Subcutaneous adipose tissue (tissue), 4 donors: ENCODE data around the gene ANKLE2. TPM values are rescaled to one million over a fixed set of nuclear protein-coding genes. Genes with fewer than 3 reads are reported as not detected.

ENCODE experiments used
- small RNA-seq: library from RNA; depleted of rRNA; stranded (forward); fragments of <200 nt; gene quantifications from one replicate; pipeline ENCODE3, GENCODE V24; 2016
- total RNA-seq, 4 donors: library from RNA; depleted of rRNA; stranded (reverse); fragments of >200 nt; gene quantifications; one replicate each; pipeline ENCODE4 v1.1.0, GENCODE V29; 2016
- TF ChIP-seq, protein P1 (sequence below): fragments of 450-650 bp; IDR thresholded peaks from one replicate; pipeline ENCODE4 v1.5.1; 2016; ENCODE audit warnings: low read depth, mild to moderate bottlenecking, control low read depth, antibody characterized with exemption, moderate library complexity

The ANKLE2 gene
- total RNA-seq, 4 donors from 2014 or later, result 66.0 to 77.2 (median 75.4) TPM

GRCh38 chr12:132689227-132689626 lies 72.4 kb downstream of the ANKLE2 start:
- TF ChIP-seq, protein P1, sequence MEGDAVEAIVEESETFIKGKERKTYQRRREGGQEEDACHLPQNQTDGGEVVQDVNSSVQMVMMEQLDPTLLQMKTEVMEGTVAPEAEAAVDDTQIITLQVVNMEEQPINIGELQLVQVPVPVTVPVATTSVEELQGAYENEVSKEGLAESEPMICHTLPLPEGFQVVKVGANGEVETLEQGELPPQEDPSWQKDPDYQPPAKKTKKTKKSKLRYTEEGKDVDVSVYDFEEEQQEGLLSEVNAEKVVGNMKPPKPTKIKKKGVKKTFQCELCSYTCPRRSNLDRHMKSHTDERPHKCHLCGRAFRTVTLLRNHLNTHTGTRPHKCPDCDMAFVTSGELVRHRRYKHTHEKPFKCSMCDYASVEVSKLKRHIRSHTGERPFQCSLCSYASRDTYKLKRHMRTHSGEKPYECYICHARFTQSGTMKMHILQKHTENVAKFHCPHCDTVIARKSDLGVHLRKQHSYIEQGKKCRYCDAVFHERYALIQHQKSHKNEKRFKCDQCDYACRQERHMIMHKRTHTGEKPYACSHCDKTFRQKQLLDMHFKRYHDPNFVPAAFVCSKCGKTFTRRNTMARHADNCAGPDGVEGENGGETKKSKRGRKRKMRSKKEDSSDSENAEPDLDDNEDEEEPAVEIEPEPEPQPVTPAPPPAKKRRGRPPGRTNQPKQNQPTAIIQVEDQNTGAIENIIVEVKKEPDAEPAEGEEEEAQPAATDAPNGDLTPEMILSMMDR, result no peak

- TF ChIP-seq, protein P1, result no peak
These were observed 74.1 kb downstream of the ANKLE2 start, which contains the start of the genes POLE and PXMP2 for GRCh38 chr12:132687211-132688164. Gene POLE (minus strand): TSS chr12:132687342. CDS start chr12:132687315, 27 bp downstream. Gene PXMP2 (plus strand): TSS chr12:132687587. CDS start chr12:132687671, 84 bp downstream.

DNA sequence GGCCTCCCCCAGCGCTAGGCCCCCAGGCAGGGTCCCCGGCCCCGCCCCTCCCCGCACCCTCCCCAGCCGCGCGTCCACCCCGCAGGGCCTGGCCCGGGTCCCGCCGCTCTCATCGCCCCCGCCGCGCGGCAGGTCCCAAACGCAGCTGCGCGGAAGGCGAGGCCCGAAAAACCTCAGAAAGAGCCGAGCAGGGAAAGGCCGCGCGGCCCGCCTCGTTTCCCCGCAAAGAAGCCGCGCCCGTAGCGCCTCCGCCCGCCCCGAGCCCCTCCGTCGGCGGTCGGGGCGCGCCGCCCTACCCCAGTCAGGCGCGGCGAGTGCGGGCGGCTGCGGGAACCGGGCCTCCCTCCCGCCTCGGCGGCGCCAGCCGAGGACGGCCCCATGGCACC lies 74.8 kb downstream of the ANKLE2 start:
- TF ChIP-seq, protein P1, result no peak

DNA sequence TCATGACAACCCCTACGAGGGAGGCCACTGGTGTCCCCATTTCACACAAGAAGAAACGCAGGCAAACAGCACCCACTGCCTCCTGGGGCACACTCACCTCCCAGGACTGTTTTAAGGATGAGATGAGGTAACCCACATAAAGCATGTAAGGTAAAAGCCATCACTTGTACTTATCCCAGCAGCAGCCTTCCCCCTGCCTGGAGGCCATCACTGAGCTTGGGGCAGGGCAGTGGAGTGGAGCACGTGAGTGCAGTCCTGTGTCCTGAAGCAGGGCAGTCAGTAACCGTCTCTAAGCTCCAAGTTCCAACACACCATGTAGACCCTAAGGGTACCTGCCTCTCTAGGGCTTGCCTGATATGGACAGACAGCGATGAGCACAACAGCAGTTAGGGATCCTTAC lies 76.2 kb downstream of the ANKLE2 start:
- TF ChIP-seq, protein P1, result no peak

DNA sequence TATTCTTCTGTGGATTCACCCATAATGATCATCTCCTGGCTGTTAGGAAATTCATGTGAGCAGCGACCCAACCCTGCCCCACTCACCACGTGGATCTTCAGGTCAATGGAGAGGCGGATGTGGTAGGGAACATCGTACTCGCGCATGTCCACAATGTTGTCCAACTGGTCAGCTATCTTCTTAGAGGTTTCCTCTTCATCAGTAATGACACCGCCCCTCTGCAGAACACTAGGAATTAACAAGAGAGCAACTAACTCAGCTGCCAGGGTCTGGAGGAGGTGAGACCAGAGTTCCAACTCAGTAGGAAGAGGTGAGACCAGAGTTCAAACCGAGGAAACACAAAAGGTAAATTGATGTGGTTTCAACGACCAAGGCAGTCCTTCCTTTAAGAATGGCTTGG lies 84.1 kb downstream of the ANKLE2 start:
- TF ChIP-seq, protein P1, result no peak

DNA sequence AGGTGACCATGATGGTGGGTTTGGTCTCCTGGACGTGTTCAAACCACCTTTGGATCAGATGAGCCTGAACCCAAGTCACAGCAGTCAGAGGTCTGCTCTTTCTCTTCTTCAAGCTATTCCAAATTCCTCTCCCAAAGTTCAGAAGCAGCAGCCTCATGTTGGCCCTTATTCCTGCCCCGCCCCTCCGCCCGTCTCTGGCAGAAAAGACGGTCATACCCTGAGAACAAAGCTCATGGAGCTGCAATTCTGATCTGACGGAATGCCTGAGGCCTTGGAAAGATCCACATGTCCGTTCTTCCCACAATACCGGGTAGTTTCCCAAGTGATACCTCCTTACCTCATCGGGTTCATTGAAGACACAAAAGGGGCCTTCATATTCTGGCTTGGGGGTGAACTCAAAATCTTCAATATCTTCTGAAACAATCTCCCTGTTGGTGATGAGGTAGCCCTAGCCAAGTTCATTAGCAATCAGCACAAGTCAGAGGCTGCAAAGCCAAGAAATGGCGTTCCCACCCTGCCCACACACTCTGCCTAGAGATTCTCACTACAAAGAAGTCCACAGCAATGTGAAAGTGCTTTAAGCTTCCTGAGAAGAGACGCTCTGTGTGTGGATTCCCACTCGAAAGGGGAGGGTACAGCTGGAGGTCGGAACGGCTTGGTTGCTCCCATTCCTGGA lies 85.7 kb downstream of the ANKLE2 start:
- TF ChIP-seq, protein P1, result no peak

Small RNA genes within 50 kb of the gene (small RNA-seq; reads per million reads assigned to genes)
- gene RNA5SP379, result not detected

Other genes with a start within 250 kb of the ANKLE2 start
- 1 to 10 TPM in 1 of 4 donors, not detected in 3; 2.1 TPM for gene LRCOL1, start 151.2 kb downstream of the ANKLE2 start, total RNA-seq
- not detected for gene P2RX2, start 143.1 kb downstream of the ANKLE2 start, total RNA-seq
- gene POLE, start 74.5 kb downstream of the ANKLE2 start, total RNA-seq, result 10 to 100 TPM; 28.2 to 98.5 (median 30.0) TPM
- 10 to 100 TPM; 22.8 to 87.0 (median 40.3) TPM for gene PXMP2, start 74.2 kb downstream of the ANKLE2 start, total RNA-seq
- gene PGAM5, start 51.0 kb downstream of the ANKLE2 start, total RNA-seq, result 10 to 100 TPM in 2 of 4 donors, 1 to 10 TPM in 2; 7.3 to 12.1 (median 10.6) TPM
- gene GOLGA3, start 67.0 kb upstream of the ANKLE2 start, total RNA-seq, result 10 to 100 TPM; 45.9 to 86.8 (median 60.4) TPM
- gene CHFR, start 125.8 kb upstream of the ANKLE2 start, total RNA-seq, result 10 to 100 TPM; 25.5 to 38.6 (median 30.4) TPM
- gene ZNF605, start 194.5 kb upstream of the ANKLE2 start, total RNA-seq, result 10 to 100 TPM in 2 of 4 donors, 1 to 10 TPM in 2; 5.1 to 13.9 (median 10.3) TPM
- gene ZNF26, start 224.5 kb upstream of the ANKLE2 start, total RNA-seq, result 10 to 100 TPM in 3 of 4 donors, 1 to 10 TPM in 1; 3.9 to 19.0 (median 13.8) TPM